Heart right ventricle (tissue), 16 donors: ENCODE data around the gene FHL5. TPM values are rescaled to one million over a fixed set of nuclear protein-coding genes. Genes with fewer than 3 reads are reported as not detected.
"Not testable (repeated sequence)": the region's sequence is repeated elsewhere in the genome, so short reads cannot be mapped to it uniquely, and the experiment has no call there.

Experiments used
- ATAC-seq, 8 donors: fragments of 200-7000 bp; cut with Tn5 transposase; one replicate each; pipeline ENCODE4 v1.9.1; 2020; ENCODE audit warnings: mild to moderate bottlenecking in 8 of 8, moderate library complexity in 8 of 8, moderate number of reproducible peaks in 1 of 8
- DNase-seq, 2 donors: peaks; one replicate each; pipeline ENCODE4 v3.0.0-alpha.2; 2020
- H3K27ac ChIP-seq, 10 donors: fragments of 200-600 bp; sonication (generic) in 2 of 10; one replicate each; pipeline versions ENCODE4 v1.5.0 to v1.8.0; 2020 to 2022; ENCODE audit warnings: mild to moderate bottlenecking in 3 of 10
- H3K27me3 ChIP-seq, 7 donors: fragments of 200-600 bp; one replicate each; pipeline ENCODE4 v1.8.0; 2021 to 2022; ENCODE audit warnings: mild to moderate bottlenecking in 2 of 7
- H3K36me3 ChIP-seq, 9 donors: fragments of 200-600 bp; sonication (generic) in 1 of 9; one replicate each; pipeline versions ENCODE4 v1.5.0 to v1.8.0; 2020 to 2022; ENCODE audit warnings: mild to moderate bottlenecking in 2 of 9
- H3K4me1 ChIP-seq, 9 donors: fragments of 200-600 bp; sonication (generic) in 1 of 9; one replicate each; pipeline versions ENCODE4 v1.5.0 to v1.8.0; 2020 to 2022; ENCODE audit warnings: mild to moderate bottlenecking in 4 of 9
- H3K4me3 ChIP-seq, 10 donors: fragments of 200-600 bp; sonication (generic) in 2 of 10; one replicate each; pipeline versions ENCODE4 v1.5.0 to v1.8.0; 2020 to 2022; ENCODE audit warnings: mild to moderate bottlenecking in 7 of 10, moderate library complexity in 2 of 10
- H3K9me3 ChIP-seq, 11 donors: fragments of 200-600 bp in 10 of 11; sonication (generic) in 2 of 11; one replicate each; pipeline versions ENCODE4 v1.5.0 to v1.8.0; 2013 to 2022; ENCODE audit warnings: mild to moderate bottlenecking in 2 of 11, control low read depth in 1 of 11, moderate library complexity in 1 of 11
- CTCF ChIP-seq, 9 donors: fragments of 200-600 bp; sonication (generic) in 2 of 9; IDR thresholded peaks; one replicate each; pipeline versions ENCODE4 v1.5.0 to v1.8.0; 2021 to 2022; ENCODE audit warnings: antibody characterized with exemption in 9 of 9, mild to moderate bottlenecking in 5 of 9, moderate library complexity in 1 of 9
- WGBS, 2 donors: extraction: QIAGEN DNeasy Blood & Tissue Kit; methylation state at CpG; one replicate each; pipeline ENCODE4 v1.1.7; 2013; ENCODE audit warnings: inconsistent platforms in 1 of 2; 5-methylcytosine and 5-hydroxymethylcytosine counted together
- intact Hi-C, 10 donors: fragments of 100-400 bp; cut with DNase I; formaldehyde crosslinking; loops; one replicate each; pipeline versions ENCODE4 v1.11.1 to v1.14.2; 2022
- polyA plus RNA-seq, 2 donors: library from polyadenylated mRNA; stranded (reverse); fragments of 200-250 nt; gene quantifications; one replicate each; pipeline ENCODE4 v1.2.3, GENCODE V29; 2013
- total RNA-seq, 10 donors: library from RNA; stranded (reverse); fragmentation: NEBNext Ultra II Directional in 3 of 10; extraction: Animal tissue kit (Norgen Biotek cat#: 25700) in 3 of 10; gene quantifications; one replicate each; pipeline versions ENCODE4 v1.2.1 to v1.2.4, GENCODE V29; 2021 to 2023
- donor health status: Arrhythmogenic right ventricular cardiomyopathy.
- donor health status: ischemic (EF 13 %, LVEDD 7.1; RV severe dilation, severe dysfunction).
- donor health status: healthy with polysubstance abuse.
- donor health status: DM: no; HTN: yes; CAD: no.
- donor health status: DM: no; HTN: no; CAD: no.
- donor health status: ischemic (EF 25% LVEDD 6.9; RV normal size, moderate dysfunction).
- donor health status: ischemic (EF 25% LVEDD 5.7; RV mildly dilated, moderate dysfunction).
- donor health status: healthy.
- donor health status: DM: yes; HTN: yes; CAD: no.
- donor health status: Ischemic cardiomyopathy.
- donor health status: ischemic (EF 35%, LVEDD 5.7; RV mildly dilated, moderate dysfunction).
- donor health status: nonischemic (EF 11% LVEDD 7.7; RV severe dilation, severe dysfunction).
- donor health status: DM: yes; HTN: yes; CAD: no.
- donor health status: PGD.
- donor health status: ischemic (EF 29% LVEDD 5.4; RV normal size, mild dysfunction).
- donor health status: nonischemic (EF 23%, LVEDD 6.1; RV moderate dilation, normal function).

The FHL5 gene
- total and polyA plus RNA-seq, 12 donors = 1.2 to 11.8 (median 3.4) TPM

GRCh38 chr6:96626759-96627364 is 63.9 kb downstream of the FHL5 start:
- no peak overlapping the region for H3K27ac ChIP-seq
- intact Hi-C loops = loop anchor here in 8 of 10 donors (2.0 to 10.0 kb wide), 9 partner anchors 62 to 435 kb away; partner anchors contain the start of genes NDUFAF4 (in 6 of the 8) and FHL5 (in 2 of the 8)
- H3K4me1 ChIP-seq = peaks cover 0 to 6% (median 0%) of the 10 kb centered on the region in 9 donors
- no peaks in the 10 kb centered on the region for H3K9me3 ChIP-seq
- peak in 4 of 8 donors; percentile 29 to 74 (median 56) for ATAC-seq
- no peak overlapping the region for H3K4me3 ChIP-seq
- peaks cover 0 to 12% (median 0%) of the 10 kb centered on the region in 7 donors for H3K27me3 ChIP-seq
- no peaks in the 10 kb centered on the region for H3K36me3 ChIP-seq
- 9 to 11% methylated on average over 2 of the region's 2 CpGs for WGBS, 2 donors
- DNase-seq = no peak
- peak in 8 of 9 donors; percentile 21 to 68 (median 51) for TF ChIP-seq CTCF (IDR thresholded peaks at IDR 0.05)

- TF ChIP-seq CTCF (IDR thresholded peaks at IDR 0.05) = no peak
- Histone ChIP-seq H3K4me3 (no peak overlapping the region), H3K27me3 (peaks cover 0 to 3% (median 0%) of the 10 kb centered on the region in 7 donors), H3K4me1 (peaks cover 0 to 6% (median 0%) of the 10 kb centered on the region in 9 donors), H3K27ac (no peak overlapping the region), H3K36me3 (no peaks in the 10 kb centered on the region), H3K9me3 (no peaks in the 10 kb centered on the region)
- WGBS, 2 donors = 55 to 64% methylated on average over 3 of the region's 3 CpGs
- no peak for ATAC-seq
- intact Hi-C loops = loop anchor here in 1 of 10 donors (5.0 kb wide), 1 partner anchor 421 kb away; no protein-coding TSS in a partner anchor
- DNase-seq = no peak
These were observed 68.3 kb downstream of the FHL5 start for GRCh38 chr6:96631248-96631647.

- H3K9me3 ChIP-seq, H3K36me3 ChIP-seq, DNase-seq, ATAC-seq, intact Hi-C loops, H3K27ac ChIP-seq, H3K27me3 ChIP-seq, H3K4me3 ChIP-seq, H3K4me1 ChIP-seq: not testable (repeated sequence)
- 73 to 79% methylated on average over 10 of the region's 10 CpGs for WGBS, 2 donors
These were observed 75.1 kb downstream of the FHL5 start for GRCh38 chr6:96637979-96638378.

GRCh38 chr6:96645106-96645505 is 82.2 kb downstream of the FHL5 start:
- no peak for ATAC-seq
- no peaks in the 10 kb centered on the region for H3K9me3 ChIP-seq
- TF ChIP-seq CTCF (IDR thresholded peaks at IDR 0.05) = no peak
- 34 to 39% methylated on average over 5 of the region's 5 CpGs for WGBS, 2 donors
- H3K36me3 ChIP-seq = no peaks in the 10 kb centered on the region
- intact Hi-C loops = no loop called here
- H3K4me3 ChIP-seq = no peak overlapping the region
- no peak for DNase-seq
- H3K27ac ChIP-seq = no peak overlapping the region
- H3K4me1 ChIP-seq = peaks cover 0 to 4% (median 0%) of the 10 kb centered on the region in 9 donors
- no peaks in the 10 kb centered on the region for H3K27me3 ChIP-seq

- no peaks in the 10 kb centered on the region for H3K9me3 ChIP-seq
- TF ChIP-seq CTCF (IDR thresholded peaks at IDR 0.05) = no peak
- ATAC-seq = no peak
- no peaks in the 10 kb centered on the region for H3K36me3 ChIP-seq
- no peak overlapping the region for H3K27ac ChIP-seq
- H3K4me1 ChIP-seq = peaks cover 0 to 4% (median 0%) of the 10 kb centered on the region in 9 donors
- peaks cover 0 to 8% (median 0%) of the 10 kb centered on the region in 7 donors for H3K27me3 ChIP-seq
- no peak for DNase-seq
- intact Hi-C loops = no loop called here
- no peak overlapping the region for H3K4me3 ChIP-seq
- 68 to 81% methylated on average over 3 of the region's 3 CpGs for WGBS, 2 donors
These were observed 87.0 kb downstream of the FHL5 start for GRCh38 chr6:96649926-96650325.
